ENCODE data around the gene PGS1.

PGS1 gene

DNA sequence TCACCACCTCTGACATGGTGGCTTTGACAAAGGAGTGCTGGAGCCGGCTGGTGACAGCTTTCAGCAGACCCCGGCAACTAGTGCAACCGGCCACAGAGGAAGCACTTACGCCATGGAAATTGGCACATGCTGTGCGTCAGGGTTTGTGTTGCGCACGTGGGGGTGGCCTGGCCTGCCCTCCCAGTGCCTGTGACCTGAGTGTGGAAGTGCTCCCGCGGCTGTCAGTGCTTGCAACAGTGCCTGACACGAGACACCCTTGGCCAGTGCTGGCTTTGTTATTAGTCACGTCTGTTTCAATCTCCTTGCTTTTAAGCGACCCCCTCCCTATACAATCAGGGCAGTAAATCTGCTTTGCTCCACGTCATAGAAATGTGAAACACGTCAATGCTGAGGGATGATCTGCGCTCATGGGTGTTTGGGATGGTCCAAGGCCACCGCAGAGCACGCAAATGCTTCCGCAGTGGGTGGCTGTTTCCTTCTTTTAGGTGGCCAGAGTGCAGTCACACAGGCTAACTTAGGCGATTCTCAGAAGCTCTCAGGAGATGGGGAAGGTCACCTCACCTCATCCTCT, 64.3 kb downstream of the PGS1 start:
- H3K4me3 ChIP-seq (replicated peaks in 1 of 2; ENCODE audit: low read depth in 2 of 2, low read length in 2 of 2) = no peak overlapping the region
- peak; percentile 74 to 93 for DNase-seq (ENCODE audit: low read depth in 2 of 2)

DNA sequence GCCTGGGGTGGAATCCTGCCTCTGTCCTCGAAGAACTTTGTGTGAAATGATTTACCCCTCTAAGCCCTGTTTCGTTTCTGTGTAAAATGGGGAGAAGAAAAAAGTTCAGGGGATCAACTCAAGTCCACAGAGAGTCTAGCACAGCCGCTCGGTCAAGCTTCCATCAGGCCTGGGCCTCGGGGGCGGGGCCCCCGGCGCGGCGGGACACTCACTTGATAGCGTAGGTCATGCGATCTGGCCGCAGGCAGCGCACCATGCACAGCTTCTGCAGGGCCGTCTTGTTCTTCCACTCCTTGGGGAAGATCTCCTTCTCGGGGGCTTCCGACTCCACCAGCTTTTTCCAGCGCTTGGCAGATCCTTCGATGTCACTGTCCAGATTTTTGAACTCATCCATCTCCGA, 65.9 kb downstream of the PGS1 start:
- H3K4me3 ChIP-seq (replicated peaks in 1 of 2; ENCODE audit: low read depth in 2 of 2, low read length in 2 of 2) = no peak overlapping the region
- no peak for DNase-seq (ENCODE audit: low read depth in 2 of 2)
- TF ChIP-seq, protein P1, sequence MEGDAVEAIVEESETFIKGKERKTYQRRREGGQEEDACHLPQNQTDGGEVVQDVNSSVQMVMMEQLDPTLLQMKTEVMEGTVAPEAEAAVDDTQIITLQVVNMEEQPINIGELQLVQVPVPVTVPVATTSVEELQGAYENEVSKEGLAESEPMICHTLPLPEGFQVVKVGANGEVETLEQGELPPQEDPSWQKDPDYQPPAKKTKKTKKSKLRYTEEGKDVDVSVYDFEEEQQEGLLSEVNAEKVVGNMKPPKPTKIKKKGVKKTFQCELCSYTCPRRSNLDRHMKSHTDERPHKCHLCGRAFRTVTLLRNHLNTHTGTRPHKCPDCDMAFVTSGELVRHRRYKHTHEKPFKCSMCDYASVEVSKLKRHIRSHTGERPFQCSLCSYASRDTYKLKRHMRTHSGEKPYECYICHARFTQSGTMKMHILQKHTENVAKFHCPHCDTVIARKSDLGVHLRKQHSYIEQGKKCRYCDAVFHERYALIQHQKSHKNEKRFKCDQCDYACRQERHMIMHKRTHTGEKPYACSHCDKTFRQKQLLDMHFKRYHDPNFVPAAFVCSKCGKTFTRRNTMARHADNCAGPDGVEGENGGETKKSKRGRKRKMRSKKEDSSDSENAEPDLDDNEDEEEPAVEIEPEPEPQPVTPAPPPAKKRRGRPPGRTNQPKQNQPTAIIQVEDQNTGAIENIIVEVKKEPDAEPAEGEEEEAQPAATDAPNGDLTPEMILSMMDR (IDR thresholded peaks at IDR 0.05; ENCODE audit: low read depth, low read length) = no peak

More for the DNA sequence above, 64.3 kb downstream of the PGS1 start:
- TF ChIP-seq, protein P1 (IDR thresholded peaks at IDR 0.05; ENCODE audit: low read depth, low read length) = no peak

DNA sequence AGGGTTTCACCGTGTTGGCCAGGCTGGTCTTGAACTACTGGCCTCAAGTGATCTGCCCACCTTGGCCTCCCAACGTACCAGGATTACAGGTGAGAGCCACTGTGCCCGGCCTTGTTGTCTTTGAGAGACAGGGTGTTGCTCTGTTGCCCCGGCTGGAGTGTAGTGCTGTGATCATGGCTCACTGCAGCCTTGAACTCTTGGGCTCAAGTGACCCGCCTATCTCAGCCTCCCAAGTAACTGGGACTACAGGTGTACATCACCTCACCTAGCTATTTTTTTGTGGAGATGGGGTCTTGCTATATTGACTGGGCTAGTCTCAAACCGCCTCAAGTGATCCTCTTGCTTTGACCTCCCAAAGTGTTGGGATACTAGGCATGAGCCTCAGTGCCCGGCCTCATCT, 68.4 kb downstream of the PGS1 start:
- TF ChIP-seq, protein P1 (IDR thresholded peaks at IDR 0.05; ENCODE audit: low read depth, low read length) = no peak

DNA sequence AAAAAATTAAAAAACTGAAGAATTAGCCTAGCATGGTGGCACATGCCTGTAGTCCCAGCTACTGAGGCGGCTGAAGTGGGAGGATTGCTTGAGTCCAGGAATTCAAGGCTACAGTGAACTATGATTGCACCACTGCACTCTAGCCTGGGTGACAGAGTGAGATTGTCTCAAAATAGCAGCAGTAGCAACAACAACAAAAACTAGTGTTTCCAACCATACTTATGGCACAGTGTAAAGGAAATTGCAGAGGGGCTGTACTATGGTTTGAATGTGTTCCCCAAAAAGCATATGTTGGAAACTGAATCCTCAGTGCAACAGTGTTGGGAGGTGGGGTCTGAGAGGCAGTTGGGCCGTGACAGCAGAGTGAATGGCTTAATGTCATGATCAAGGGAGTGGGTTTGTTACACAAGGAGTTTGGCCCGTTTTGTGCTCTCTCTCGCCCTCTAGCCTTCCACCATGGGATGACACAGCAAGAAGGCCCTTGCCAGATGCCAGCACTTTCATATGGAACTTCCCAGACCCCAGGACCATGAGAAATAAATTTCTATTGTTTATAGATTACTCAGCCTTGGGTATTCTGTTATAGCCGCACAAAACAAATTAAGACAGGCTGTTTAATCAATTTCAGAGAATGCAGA, 70.0 kb downstream of the PGS1 start:
- H3K4me3 ChIP-seq (replicated peaks in 1 of 2; ENCODE audit: low read depth in 2 of 2, low read length in 2 of 2) = no peak overlapping the region
- DNase-seq (ENCODE audit: low read depth in 2 of 2) = no peak
- TF ChIP-seq, protein P1 (IDR thresholded peaks at IDR 0.05; ENCODE audit: low read depth, low read length) = peak; percentile 25

More for the DNA sequence above, 68.4 kb downstream of the PGS1 start:
- no peak overlapping the region for H3K4me3 ChIP-seq (replicated peaks in 1 of 2; ENCODE audit: low read depth in 2 of 2, low read length in 2 of 2)
- no peak for DNase-seq (ENCODE audit: low read depth in 2 of 2)

DNA sequence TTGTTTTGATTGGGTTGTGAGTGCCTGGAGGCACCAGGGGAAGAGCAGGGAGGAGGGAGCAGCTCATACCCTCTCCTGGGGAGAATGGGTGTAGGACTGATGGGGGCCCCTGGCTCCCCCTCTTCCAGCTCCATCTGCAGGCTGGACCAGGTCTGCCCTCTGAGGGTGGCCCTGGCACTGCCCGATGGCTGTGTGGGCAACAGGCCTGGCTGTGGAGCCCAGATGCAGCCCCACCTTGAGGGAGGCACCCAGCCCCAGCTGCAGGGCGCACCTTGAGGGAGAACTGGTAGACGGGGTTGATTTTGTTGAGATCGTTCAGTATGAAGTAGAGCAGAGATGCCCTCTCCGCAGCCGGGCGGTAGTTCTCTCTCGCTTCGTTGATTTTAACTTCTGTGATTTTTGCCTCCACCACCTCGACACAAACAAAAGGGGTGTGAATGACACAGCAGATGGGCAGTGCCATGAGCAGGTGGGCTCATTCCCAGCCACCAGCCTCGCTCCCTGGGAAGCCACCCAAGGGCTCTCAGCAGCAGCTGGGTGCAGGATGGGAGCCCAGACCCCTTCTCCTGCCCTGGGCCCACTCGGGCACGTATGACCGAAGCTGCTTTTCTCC, 71.6 kb downstream of the PGS1 start:
- H3K4me3 ChIP-seq (replicated peaks in 1 of 2; ENCODE audit: low read depth in 2 of 2, low read length in 2 of 2) = no peak overlapping the region
- TF ChIP-seq, protein P1 (IDR thresholded peaks at IDR 0.05; ENCODE audit: low read depth, low read length) = no peak
- no peak for DNase-seq (ENCODE audit: low read depth in 2 of 2)

DNA sequence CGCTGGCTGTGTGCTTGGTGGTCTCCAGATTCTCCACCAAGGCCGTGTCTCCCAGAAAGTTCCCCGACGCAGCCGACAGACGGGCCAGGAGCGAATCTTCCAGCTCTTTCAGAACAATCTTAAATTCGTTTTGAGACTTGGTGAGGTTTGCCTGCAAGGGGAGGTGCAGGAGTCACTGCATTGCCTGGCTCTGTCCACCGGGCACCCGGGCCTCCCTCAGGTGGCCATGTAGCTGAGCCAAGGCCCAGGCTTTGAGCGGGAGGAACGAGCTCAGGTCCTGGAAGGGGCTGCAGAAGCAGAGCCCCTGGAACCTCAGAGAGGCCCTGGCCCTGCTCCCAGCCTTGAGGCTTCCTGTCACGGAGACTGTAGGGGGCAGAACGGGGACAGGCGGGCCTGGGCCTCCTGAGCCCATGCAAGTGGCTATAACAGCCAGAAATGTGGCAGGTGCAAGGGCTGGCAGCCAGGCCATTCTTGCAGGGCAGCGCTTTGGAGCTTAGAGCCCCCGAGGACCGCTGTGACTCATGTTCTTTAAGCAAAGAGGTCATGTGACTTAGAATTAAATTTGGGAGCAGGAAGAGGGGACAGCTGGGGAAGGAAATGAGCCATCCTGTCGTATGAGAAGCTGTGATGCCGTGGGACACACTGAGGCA, 72.4 kb downstream of the PGS1 start:
- TF ChIP-seq, protein P1 (IDR thresholded peaks at IDR 0.05; ENCODE audit: low read depth, low read length) = no peak
- DNase-seq (ENCODE audit: low read depth in 2 of 2) = peak in 1 of 2 donors; percentile 19
- no peak overlapping the region for H3K4me3 ChIP-seq (replicated peaks in 1 of 2; ENCODE audit: low read depth in 2 of 2, low read length in 2 of 2)
